Chondrocyte (in vitro differentiated cells): ENCODE data around the gene RFPL2. TPM values are rescaled to one million over a fixed set of nuclear protein-coding genes. Genes with fewer than 3 reads are reported as not detected.

Source experiments
- DNase-seq: peaks from one replicate; pipeline ENCODE4 v3.0.0; 2021; ENCODE audit warnings: mixed read lengths, low spot score
- H3K27ac Mint-ChIP-seq: one replicate; pipeline ENCODE4 v1.8.0; 2021; ENCODE audit warnings: mild to moderate bottlenecking, moderate library complexity, mixed read lengths; ENCODE audit not compliant: unreplicated experiment
- H3K27me3 Mint-ChIP-seq: 2 replicates; pipeline ENCODE4 v1.8.0; 2021; ENCODE audit warnings: low read depth, mixed read lengths
- H3K36me3 Mint-ChIP-seq: 2 replicates; pipeline ENCODE4 v1.8.0; 2021; ENCODE audit warnings: low read depth, mixed read lengths
- H3K4me1 Mint-ChIP-seq: 2 replicates; pipeline ENCODE4 v1.8.0; 2021; ENCODE audit warnings: low read depth, mild to moderate bottlenecking, mixed read lengths
- H3K4me3 Mint-ChIP-seq: one replicate; pipeline ENCODE4 v1.8.0; 2021; ENCODE audit warnings: mild to moderate bottlenecking, moderate library complexity, mixed read lengths; ENCODE audit not compliant: unreplicated experiment
- H3K9me3 Mint-ChIP-seq: 2 replicates; pipeline ENCODE4 v1.8.0; 2021; ENCODE audit warnings: low read depth, mixed read lengths
- CTCF ChIP-seq: fragments of 200-600 bp; sonication (generic); IDR thresholded peaks from 2 replicates; pipeline ENCODE4 v1.5.0; 2021; ENCODE audit warnings: antibody characterized with exemption, mild to moderate bottlenecking, moderate library complexity
- total RNA-seq: library from RNA; stranded (reverse); gene quantifications from 3 replicates; pipeline ENCODE4 v1.2.1, GENCODE V29; 2021

RFPL2 gene
- total RNA-seq, 1 donor from 2014 or later = not detected

- DNase-seq = no peak
- Mint-ChIP-seq H3K4me1 (peaks cover 14% of the 10 kb centered on the region), H3K36me3 (no peaks in the 10 kb centered on the region), H3K27ac (no peak overlapping the region), H3K9me3 (no peaks in the 10 kb centered on the region), H3K27me3 (peaks cover 3% of the 10 kb centered on the region), H3K4me3 (no peak overlapping the region)
- peak; percentile 69 for TF ChIP-seq CTCF
Measured at GRCh38 chr22:32206774-32207758, 2.2 kb upstream of the RFPL2 start.

- peaks cover 4% of the 10 kb centered on the region for H3K27me3 Mint-ChIP-seq
- H3K9me3 Mint-ChIP-seq = no peaks in the 10 kb centered on the region
- H3K27ac Mint-ChIP-seq = no peak overlapping the region
- no peaks in the 10 kb centered on the region for H3K36me3 Mint-ChIP-seq
- no peak for DNase-seq
- no peak for TF ChIP-seq CTCF
- peak overlapping the region; percentile 40 for H3K4me3 Mint-ChIP-seq
- H3K4me1 Mint-ChIP-seq = peaks cover 14% of the 10 kb centered on the region
Measured at GRCh38 chr22:32205974-32206773, 1.3 kb upstream of the RFPL2 start.

GRCh38 chr22:32204040-32204855, 625 bp downstream of the RFPL2 start:
- H3K27ac Mint-ChIP-seq = peak overlapping the region; percentile 41
- H3K4me1 Mint-ChIP-seq = peaks cover 14% of the 10 kb centered on the region
- no peaks in the 10 kb centered on the region for H3K9me3 Mint-ChIP-seq

GRCh38 chr22:32203181-32204039, 1.5 kb downstream of the RFPL2 start:
- H3K4me3 Mint-ChIP-seq = peak overlapping the region; percentile 86
- no peaks in the 10 kb centered on the region for H3K9me3 Mint-ChIP-seq
- TF ChIP-seq CTCF = no peak
- no peak for DNase-seq
- H3K27me3 Mint-ChIP-seq = peaks cover 13% of the 10 kb centered on the region
- peaks cover 14% of the 10 kb centered on the region for H3K4me1 Mint-ChIP-seq
- no peaks in the 10 kb centered on the region for H3K36me3 Mint-ChIP-seq
- H3K27ac Mint-ChIP-seq = no peak overlapping the region

More at GRCh38 chr22:32204040-32204855, 625 bp downstream of the RFPL2 start:
- no peaks in the 10 kb centered on the region for H3K36me3 Mint-ChIP-seq
- peaks cover 7% of the 10 kb centered on the region for H3K27me3 Mint-ChIP-seq
- TF ChIP-seq CTCF = no peak
- peak overlapping the region; percentile 86 for H3K4me3 Mint-ChIP-seq
- no peak for DNase-seq
